OCI-LY7 (cell line): ENCODE results near the gene NT5C3A. TPM values are rescaled to one million over a fixed set of nuclear protein-coding genes. Genes with fewer than 3 reads are reported as not detected.
A peak's percentile ranks its signal among the peaks of the same experiment; 100 is the strongest.
"Not testable (repeated sequence)": the region's sequence is repeated elsewhere in the genome, so short reads cannot be mapped to it uniquely, and the experiment has no call there.

ENCODE experiments used
- BruUV-seq: library from RNA; stranded (reverse); fragments of 400-500 nt; replicated peaks from 2 replicates; lab custom pipeline; 2021; lab: Mats Ljungman, UMichigan
- CTCF ChIA-PET: fragments of 300-600 bp; sonication (Branson Sonifier 250); formaldehyde crosslinking; loops from one replicate; lab custom pipeline; 2022; ENCODE audit warnings: antibody characterized with exemption; ENCODE audit not compliant: unreplicated experiment; lab: Charles Lee
- POLR2A ChIA-PET: fragments of 300-600 bp; sonication (Branson Sonifier 250); formaldehyde crosslinking; loops from one replicate; lab custom pipeline; 2022; ENCODE audit warnings: antibody characterized with exemption; lab: Charles Lee
- DNase-seq: peaks from one replicate; pipeline ENCODE4 v3.0.0-alpha.2; 2015; ENCODE audit warnings: low spot score
- H2AFZ ChIP-seq: fragments of 200-600 bp; sonication (generic), shearing (Covaris generic); 2 replicates; pipeline ENCODE4 v1.6.1; 2014; ENCODE audit warnings: mild to moderate bottlenecking, antibody characterized with exemption, low read length, moderate library complexity
- H3K27ac ChIP-seq: fragments of 200-600 bp; sonication (generic); 2 replicates; pipeline ENCODE4 v1.5.1; 2014; ENCODE audit warnings: mixed run types, low read depth, mild to moderate bottlenecking, moderate library complexity, low read length, inconsistent platforms; ENCODE audit not compliant: poor library complexity, severe bottlenecking
- H3K36me3 ChIP-seq: fragments of 200-600 bp; sonication (generic); 2 replicates; pipeline ENCODE4 v1.6.1; 2014; ENCODE audit warnings: mild to moderate bottlenecking, antibody characterized with exemption, low read length, moderate library complexity, mixed read lengths; ENCODE audit not compliant: insufficient read depth
- H3K4me1 ChIP-seq: fragments of 200-600 bp; sonication (generic); 2 replicates; pipeline ENCODE4 v1.5.1; 2014; ENCODE audit warnings: mild to moderate bottlenecking, low read length; ENCODE audit not compliant: insufficient read depth, poor library complexity, severe bottlenecking
- H3K4me2 ChIP-seq: fragments of 200-600 bp; sonication (generic); 2 replicates; pipeline ENCODE4 v1.6.1; 2014; ENCODE audit warnings: mild to moderate bottlenecking, low read length
- H3K4me3 ChIP-seq: fragments of 200-600 bp; sonication (generic); 2 replicates; pipeline ENCODE4 v1.5.1; 2014; ENCODE audit warnings: mild to moderate bottlenecking, low read depth, low read length; ENCODE audit not compliant: poor library complexity, severe bottlenecking
- H3K79me2 ChIP-seq: fragments of 200-600 bp; sonication (generic); 2 replicates; pipeline ENCODE4 v1.6.1; 2016; ENCODE audit warnings: low read depth, mild to moderate bottlenecking, low read length, moderate library complexity, mixed read lengths; ENCODE audit not compliant: insufficient read depth
- H3K9me2 ChIP-seq: fragments of 200-600 bp; sonication (generic); 2 replicates; pipeline ENCODE4 v1.6.1; 2016; ENCODE audit warnings: mild to moderate bottlenecking, low read length, mixed read lengths; ENCODE audit not compliant: insufficient read depth
- H3K9me3 ChIP-seq: fragments of 200-600 bp; sonication (generic); 2 replicates; pipeline ENCODE4 v1.6.1; 2014; ENCODE audit warnings: mild to moderate bottlenecking, mixed run types, low read length, mixed read lengths
- H4K20me1 ChIP-seq: fragments of 200-600 bp; sonication (generic); 2 replicates; pipeline ENCODE4 v1.6.1; 2014; ENCODE audit warnings: mild to moderate bottlenecking, antibody characterized with exemption, low read length, moderate library complexity, mixed read lengths; ENCODE audit not compliant: insufficient read depth
- CTCF ChIP-seq: fragments of 200-600 bp; sonication (generic); conservative IDR thresholded peaks from 2 replicates; pipeline ENCODE4 v1.5.1; 2014; ENCODE audit warnings: mild to moderate bottlenecking, antibody characterized with exemption, low read length, moderate library complexity, mixed read lengths
- intact Hi-C: fragments of 100-400 bp; cut with micrococcal nuclease; formaldehyde crosslinking; loops from one replicate; pipeline ENCODE4 v1.10.0; 2022; ENCODE audit not compliant: unreplicated experiment
- small RNA-seq: library from RNA; depleted of rRNA; stranded (forward); fragments of <200 nt; gene quantifications from one replicate; pipeline ENCODE3, GENCODE V24; 2014
- total RNA-seq, 2 experiments: library from RNA; depleted of rRNA in 1 of 2; stranded (reverse); fragments of >200 nt in 1 of 2; shearing (Covaris generic) in 1 of 2; gene quantifications; 2 replicates each; pipeline ENCODE4 v1.2.3, GENCODE V29; 2014 to 2022

The NT5C3A gene
- total RNA-seq, 2 experiments from 2014 or later: 37.1 to 62.4 TPM

GRCh38 chr7:32964461-32965159 is 98.0 kb downstream of the NT5C3A start:
- peak overlapping the region; percentile 46; the same call in 1 of the 2 replicates for H2AFZ ChIP-seq
- BruUV-seq: not testable (repeated sequence)

More at GRCh38 chr7:32964461-32965159, 98.0 kb downstream of the NT5C3A start:
- H3K4me1 ChIP-seq, DNase-seq, H3K4me2 ChIP-seq, H3K27ac ChIP-seq, H3K9me3 ChIP-seq, H3K9me2 ChIP-seq, H4K20me1 ChIP-seq, H3K36me3 ChIP-seq, H3K4me3 ChIP-seq, CTCF ChIA-PET, H3K79me2 ChIP-seq: not testable (repeated sequence)
- TF ChIP-seq CTCF: peak; percentile 61
- intact Hi-C loops: loop anchor here (1.0 to 2.0 kb wide), 2 partner anchors 86 to 143 kb away; no protein-coding TSS in a partner anchor
- POLR2A ChIA-PET: interaction anchor here (0.6 kb wide), 1 partner anchor 148 kb away, joined by 3 read pairs; no protein-coding TSS in a partner anchor

Small RNA genes within 50 kb of the gene (small RNA-seq; reads per million reads assigned to genes)
- not detected for gene RN7SL505P
- not detected for gene RNU6-388P
- gene RPS29P14: not detected

Other genes with a start within 250 kb of the NT5C3A start
- gene KBTBD2, start 171.0 kb downstream of the NT5C3A start, total RNA-seq (2014; rRNA removed; shearing (Covaris generic)): 35.0 and 35.9 TPM in 2 replicates
- gene KBTBD2, start 171.0 kb downstream of the NT5C3A start, total RNA-seq (2022): 34.5 and 40.8 TPM in 2 replicates
- gene FKBP9, start 105.3 kb downstream of the NT5C3A start, total RNA-seq (2014; rRNA removed; shearing (Covaris generic)): 0.73 TPM in 1 of 2 replicates, not detected in the other
- 1.1 TPM in 1 of 2 replicates, not detected in the other for gene FKBP9, start 105.3 kb downstream of the NT5C3A start, total RNA-seq (2022)
- gene RP9, start 46.6 kb upstream of the NT5C3A start, total RNA-seq (2014; rRNA removed; shearing (Covaris generic)): 21.8 and 22.0 TPM in 2 replicates
- gene RP9, start 46.6 kb upstream of the NT5C3A start, total RNA-seq (2022): 23.3 and 24.1 TPM in 2 replicates
- gene BBS9, start 66.8 kb upstream of the NT5C3A start, total RNA-seq (2014; rRNA removed; shearing (Covaris generic)): 4.8 and 6.8 TPM in 2 replicates
- gene BBS9, start 66.8 kb upstream of the NT5C3A start, total RNA-seq (2022): 14.8 and 16.0 TPM in 2 replicates